ENCODE measurements around the gene RHO. TPM values are rescaled to one million over a fixed set of nuclear protein-coding genes. Genes with fewer than 3 reads are reported as not detected.

The RHO gene
- total and polyA plus RNA-seq, 2 donors (not counting 3 experiments of a cell fraction or from before 2014, with no cell fraction given) = not detected

GRCh38 chr3:129503471-129504291 lies 24.8 kb upstream of the RHO start:
- FAIRE-seq (no peak), DNase-seq (ENCODE audit: low read depth, low spot score) (no peak)
- H3K9me3 ChIP-seq (replicated peaks; ENCODE audit: control insufficient read depth, insufficient read depth, low read length) = no peaks in the 10 kb centered on the region
- no peaks in the 10 kb centered on the region for H3K79me2 ChIP-seq (ENCODE audit: control insufficient read depth, insufficient read depth, low read length)
- H3K27me3 ChIP-seq (ENCODE audit: control insufficient read depth in 2 of 2, insufficient read depth in 2 of 2, low read length in 2 of 2) = no peaks in the 10 kb centered on the region
- no peak overlapping the region for H3K4me2 ChIP-seq (ENCODE audit: insufficient read depth, low read length)
- no peak overlapping the region for H2AFZ ChIP-seq (ENCODE audit: low read depth, low read length)
- H3K9ac ChIP-seq (replicated peaks; ENCODE audit: extremely low read depth, insufficient read depth, low read length) = no peak overlapping the region
- no peaks in the 10 kb centered on the region for H3K9me1 ChIP-seq (replicated peaks; ENCODE audit: control insufficient read depth, extremely low read depth, insufficient read depth, low read length)
- peaks cover 0 to 11% of the 10 kb centered on the region in 2 experiments for H3K36me3 ChIP-seq (ENCODE audit: control insufficient read depth in 2 of 2, extremely low read depth in 1 of 2, insufficient read depth in 2 of 2, low read length in 2 of 2)
- H4K20me1 ChIP-seq (replicated peaks; ENCODE audit: control insufficient read depth, extremely low read depth, insufficient read depth, low read length) = no peaks in the 10 kb centered on the region
- no peak overlapping the region for H3K4me3 ChIP-seq (replicated peaks in 1 of 3; ENCODE audit: insufficient read depth in 1 of 3, low read depth in 1 of 3, low read length in 3 of 3)
- dilution Hi-C loops (cut with MboI; ENCODE audit: extremely low pct_ligation_motif_present, low sequenced_read_pairs) = no loop called here
- H3K27ac ChIP-seq (ENCODE audit: insufficient read depth, low read depth, low read length) = no peak overlapping the region
- peaks cover 21% of the 10 kb centered on the region for H3K4me1 ChIP-seq (ENCODE audit: control insufficient read depth, extremely low read depth, insufficient read depth, low read length)
- intact Hi-C loops (cut with micrococcal nuclease) = no loop called here
- ChIA-PET CTCF (interaction anchor here (1.1 to 2.0 kb wide), 4 partner anchors 14 to 49 kb away, joined by 3 to 4 read pairs (median 4); no protein-coding TSS in a partner anchor), POLR2A (no interaction called here)
- no TSS peak for BruUV-seq (replicated peaks)
- TF ChIP-seq MYC (IDR thresholded peaks at IDR 0.05; ENCODE audit: low read depth, low read length) (no peak), EZH2 (IDR thresholded peaks at IDR 0.05; ENCODE audit: borderline replicate concordance, low read depth, low read length, severe bottlenecking) (no peak), GATA2 (IDR thresholded peaks at IDR 0.05; ENCODE audit: insufficient read depth, insufficient read length, low read depth, low read length) (no peak), CTCF (IDR thresholded peaks at IDR 0.05; ENCODE audit: extremely low read depth in 1 of 2, insufficient read depth in 1 of 2, low read depth in 1 of 2, low read length in 2 of 2) (no peak), FOS (IDR thresholded peaks at IDR 0.05; ENCODE audit: borderline replicate concordance, insufficient read depth, low read length) (no peak)

Measured in endothelial cell of umbilical vein (primary cell).